Psoas muscle (tissue), 8 donors: Measurements from ENCODE around the gene MRPL40. TPM values are rescaled to one million over a fixed set of nuclear protein-coding genes. Genes with fewer than 3 reads are reported as not detected.
A peak's percentile ranks its signal among the peaks of the same experiment; 100 is the strongest.

ENCODE experiments used
- ATAC-seq, 4 donors: fragments of 200-7000 bp; cut with Tn5 transposase; one replicate each; pipeline ENCODE4 v1.9.1; 2020; ENCODE audit warnings: moderate library complexity in 3 of 4, mild to moderate bottlenecking in 2 of 4
- DNase-seq, 2 donors: peaks; one replicate each; pipeline ENCODE4 v3.0.0-alpha.2; 2020
- H3K27ac ChIP-seq: fragments of 200-600 bp; one replicate; pipeline ENCODE4 v1.8.0; 2022
- H3K27me3 ChIP-seq, 3 donors: fragments of 200-600 bp in 1 of 3; one replicate each; pipeline versions ENCODE4 v1.6.1 to v1.8.0; 2013 to 2022; ENCODE audit warnings: low read length in 2 of 3, mild to moderate bottlenecking in 2 of 3, moderate library complexity in 1 of 3; ENCODE audit not compliant: insufficient read depth in 3 of 3
- H3K36me3 ChIP-seq, 2 donors: fragments of 200-600 bp in 1 of 2; one replicate each; pipeline versions ENCODE4 v1.6.1 to v1.8.0; 2013 to 2022; ENCODE audit warnings: low read depth in 1 of 2, mild to moderate bottlenecking in 1 of 2, moderate library complexity in 1 of 2; ENCODE audit not compliant: insufficient read depth in 1 of 2
- H3K4me1 ChIP-seq: fragments of 200-600 bp; one replicate; pipeline ENCODE4 v1.8.0; 2022
- H3K4me3 ChIP-seq: fragments of 200-600 bp; one replicate; pipeline ENCODE4 v1.8.0; 2022; ENCODE audit warnings: mild to moderate bottlenecking
- H3K9me3 ChIP-seq: fragments of 200-600 bp; one replicate; pipeline ENCODE4 v1.8.0; 2022
- CTCF ChIP-seq: fragments of 200-600 bp; IDR thresholded peaks from one replicate; pipeline ENCODE4 v1.8.0; 2022; ENCODE audit warnings: antibody characterized with exemption
- WGBS, 3 donors: extraction: QIAGEN DNeasy Blood & Tissue Kit; methylation state at CpG; one replicate each; pipeline versions ENCODE4 v1.1.6 to v1.1.7; 2013; 5-methylcytosine and 5-hydroxymethylcytosine counted together
- intact Hi-C, 2 donors: fragments of 100-400 bp; cut with DNase I; formaldehyde crosslinking; loops; one replicate each; pipeline versions ENCODE4 v1.11.0 to v1.14.2; 2022
- polyA plus RNA-seq, 3 donors: library from polyadenylated mRNA; stranded (reverse); fragments of 200-250 nt; gene quantifications; one replicate each; pipeline ENCODE4 v1.2.3, GENCODE V29; 2013
- total RNA-seq, 4 donors: library from RNA; stranded (reverse); fragmentation: NEBNext Ultra II Directional in 2 of 4; extraction: Animal tissue kit (Norgen Biotek cat#: 25700) in 2 of 4; gene quantifications; one replicate each; pipeline versions ENCODE4 v1.2.1 to v1.2.4, GENCODE V29; 2021 to 2023
- donor health status: healthy with polysubstance abuse.
- donor health status: DM: no; HTN: no; CAD: no; lungs with moderate emphysema.
- donor health status: Bipolar disorder and iron deficiency.
- donor health status: healthy.
- donor health status: DM: yes; HTN: yes; CAD: no.
- donor health status: DM: no; HTN: no; CAD: no.
- donor health status: DM: no; HTN: no; CAD: no.
- donor health status: DM: yes; HTN: yes; CAD: no.

Gene MRPL40
- total and polyA plus RNA-seq, 7 donors = 45.8 to 78.6 (median 60.1) TPM

GRCh38 chr22:19407649-19408606 is 24.4 kb upstream of the MRPL40 start:
- H3K27me3 ChIP-seq = no peaks in the 10 kb centered on the region
- no peak for DNase-seq
- H3K4me3 ChIP-seq = no peak overlapping the region
- intact Hi-C loops = no loop called here
- no peak overlapping the region for H3K27ac ChIP-seq
- peaks cover 12 to 65% of the 10 kb centered on the region in 2 donors for H3K36me3 ChIP-seq
- ATAC-seq = no peak
- H3K4me1 ChIP-seq = peaks cover 8% of the 10 kb centered on the region
- TF ChIP-seq CTCF = no peak
- WGBS, 3 donors = 71 to 76% (median 73%) methylated on average over 16 of the region's 16 CpGs
- no peaks in the 10 kb centered on the region for H3K9me3 ChIP-seq

- Histone ChIP-seq H3K4me1 (peaks cover 8% of the 10 kb centered on the region), H3K27ac (no peak overlapping the region), H3K9me3 (no peaks in the 10 kb centered on the region), H3K36me3 (peaks cover 12 to 42% of the 10 kb centered on the region in 2 donors), H3K4me3 (no peak overlapping the region), H3K27me3 (no peaks in the 10 kb centered on the region)
- TF ChIP-seq CTCF = no peak
- no peak for DNase-seq
- peak; percentile 53 to 88 (median 81) for ATAC-seq
- intact Hi-C loops = no loop called here
- WGBS, 3 donors = 59 to 72% (median 66%) methylated on average over 6 of the region's 6 CpGs
Measured at GRCh38 chr22:19410941-19411689, 21.2 kb upstream of the MRPL40 start.

GRCh38 chr22:19411690-19412045 is 20.7 kb upstream of the MRPL40 start:
- Histone ChIP-seq H3K4me1 (peaks cover 8% of the 10 kb centered on the region), H3K27me3 (no peaks in the 10 kb centered on the region), H3K36me3 (peaks cover 7 to 40% of the 10 kb centered on the region in 2 donors), H3K27ac (no peak overlapping the region), H3K9me3 (no peaks in the 10 kb centered on the region), H3K4me3 (no peak overlapping the region)
- intact Hi-C loops = no loop called here
- 89 to 100% (median 91%) methylated on average over 1 of the region's 1 CpG for WGBS, 3 donors
- DNase-seq (no peak), ATAC-seq (peak in 1 of 4 donors; percentile 16)
- TF ChIP-seq CTCF = no peak

GRCh38 chr22:19412478-19412877 is 19.9 kb upstream of the MRPL40 start:
- Histone ChIP-seq H3K9me3 (no peaks in the 10 kb centered on the region), H3K4me3 (no peak overlapping the region), H3K4me1 (peaks cover 8% of the 10 kb centered on the region), H3K36me3 (peaks cover 5 to 33% of the 10 kb centered on the region in 2 donors), H3K27me3 (no peaks in the 10 kb centered on the region), H3K27ac (no peak overlapping the region)
- DNase-seq = no peak
- intact Hi-C loops = no loop called here
- ATAC-seq = no peak
- no peak for TF ChIP-seq CTCF
- WGBS, 3 donors = 80 to 96% (median 93%) methylated on average over 4 of the region's 4 CpGs
